ENCODE results near the gene GEMIN2. TPM values are rescaled to one million over a fixed set of nuclear protein-coding genes. Genes with fewer than 3 reads are reported as not detected.
"Not testable (repeated sequence)": the region's sequence is repeated elsewhere in the genome, so short reads cannot be mapped to it uniquely, and the experiment has no call there.

The GEMIN2 gene
- total RNA-seq (10 to 100 TPM; 12.6 to 14.7 TPM), total RNA-seq (8.9 to 12.1 reads per million in 2 donors)

GRCh38 chr14:39114073-39114838 lies at the start of gene GEMIN2:
Gene GEMIN2 (plus strand): TSS chr14:39114323. CDS start chr14:39114339, 16 bp downstream.
- Mint-ChIP-seq H3K4me3 (peak within 1 kb of the TSS; percentile 93), H3K27ac (peak within 1 kb of the TSS; percentile 95), H3K4me1 (peaks cover 11% of the 10 kb centered on the region), H3K27me3 (peaks cover 5% of the 10 kb centered on the region), H3K36me3 (ENCODE audit: low read depth) (no peaks in the 10 kb centered on the region)
- no peaks in the 10 kb centered on the region for H3K9me3 ChIP-seq (ENCODE audit: control insufficient read depth, low read length, poor library complexity, severe bottlenecking)
- DNase-seq, result peak; percentile 85 to 91 (median 89)
- peak; percentile 97 for ATAC-seq

- H3K9me3 ChIP-seq (ENCODE audit: control insufficient read depth, low read length, poor library complexity, severe bottlenecking); H3K27me3 Mint-ChIP-seq; ATAC-seq; H3K27ac Mint-ChIP-seq; H3K4me3 Mint-ChIP-seq; DNase-seq: not testable (repeated sequence)
- H3K36me3 Mint-ChIP-seq (ENCODE audit: low read depth), result peaks cover 23% of the 10 kb centered on the region
- peaks cover 18% of the 10 kb centered on the region for H3K4me1 Mint-ChIP-seq
Measured at GRCh38 chr14:39069169-39069805, 44.8 kb upstream of the GEMIN2 start.

GRCh38 chr14:39069923-39070322 lies 44.2 kb upstream of the GEMIN2 start:
- H3K27me3 Mint-ChIP-seq, result no peaks in the 10 kb centered on the region
- H3K4me1 Mint-ChIP-seq, result peaks cover 18% of the 10 kb centered on the region
- H3K9me3 ChIP-seq (ENCODE audit: control insufficient read depth, low read length, poor library complexity, severe bottlenecking), result no peaks in the 10 kb centered on the region
- no peak for ATAC-seq
- no peak for DNase-seq
- H3K27ac Mint-ChIP-seq, result no peak overlapping the region
- H3K36me3 Mint-ChIP-seq (ENCODE audit: low read depth), result peaks cover 20% of the 10 kb centered on the region
- H3K4me3 Mint-ChIP-seq, result no peak overlapping the region

- Mint-ChIP-seq H3K27ac (peak overlapping the region; percentile 68), H3K4me1 (peaks cover 13% of the 10 kb centered on the region), H3K4me3 (no peak overlapping the region), H3K27me3 (no peaks in the 10 kb centered on the region), H3K36me3 (ENCODE audit: low read depth) (peaks cover 16% of the 10 kb centered on the region)
- H3K9me3 ChIP-seq (ENCODE audit: control insufficient read depth, low read length, poor library complexity, severe bottlenecking), result no peaks in the 10 kb centered on the region
- ATAC-seq (no peak), DNase-seq (no peak)
Measured at GRCh38 chr14:39071096-39071495, 43.0 kb upstream of the GEMIN2 start.

- Mint-ChIP-seq H3K4me1 (peaks cover 12% of the 10 kb centered on the region), H3K36me3 (ENCODE audit: low read depth) (peaks cover 14% of the 10 kb centered on the region), H3K27ac (no peak overlapping the region), H3K4me3 (no peak overlapping the region), H3K27me3 (no peaks in the 10 kb centered on the region)
- ATAC-seq, result no peak
- no peak for DNase-seq
- H3K9me3 ChIP-seq (ENCODE audit: control insufficient read depth, low read length, poor library complexity, severe bottlenecking), result no peaks in the 10 kb centered on the region
Measured at GRCh38 chr14:39080886-39081285, 33.2 kb upstream of the GEMIN2 start.

GRCh38 chr14:39083127-39083526 lies 31.0 kb upstream of the GEMIN2 start:
- Mint-ChIP-seq H3K4me3 (no peak overlapping the region), H3K27ac (peak overlapping the region; percentile 57), H3K27me3 (no peaks in the 10 kb centered on the region), H3K4me1 (peaks cover 14% of the 10 kb centered on the region), H3K36me3 (ENCODE audit: low read depth) (peaks cover 10% of the 10 kb centered on the region)
- DNase-seq (no peak), ATAC-seq (no peak)
- H3K9me3 ChIP-seq (ENCODE audit: control insufficient read depth, low read length, poor library complexity, severe bottlenecking), result no peaks in the 10 kb centered on the region

GRCh38 chr14:39085933-39086332 lies 28.2 kb upstream of the GEMIN2 start:
- Mint-ChIP-seq H3K4me1 (peaks cover 18% of the 10 kb centered on the region), H3K27me3 (no peaks in the 10 kb centered on the region), H3K27ac (no peak overlapping the region), H3K36me3 (ENCODE audit: low read depth) (peaks cover 9% of the 10 kb centered on the region), H3K4me3 (no peak overlapping the region)
- DNase-seq (no peak), ATAC-seq (no peak)
- H3K9me3 ChIP-seq (ENCODE audit: control insufficient read depth, low read length, poor library complexity, severe bottlenecking), result no peaks in the 10 kb centered on the region

- no peaks in the 10 kb centered on the region for H3K27me3 Mint-ChIP-seq
- peak overlapping the region; percentile 41 for H3K27ac Mint-ChIP-seq
- DNase-seq (no peak), ATAC-seq (no peak)
- peaks cover 25% of the 10 kb centered on the region for H3K4me1 Mint-ChIP-seq
- no peaks in the 10 kb centered on the region for H3K9me3 ChIP-seq (ENCODE audit: control insufficient read depth, low read length, poor library complexity, severe bottlenecking)
- H3K4me3 Mint-ChIP-seq, result no peak overlapping the region
- peaks cover 9% of the 10 kb centered on the region for H3K36me3 Mint-ChIP-seq (ENCODE audit: low read depth)
Measured at GRCh38 chr14:39087493-39087892, 26.6 kb upstream of the GEMIN2 start.

- H3K27me3 Mint-ChIP-seq, result no peaks in the 10 kb centered on the region
- H3K4me3 Mint-ChIP-seq, result no peak overlapping the region
- no peaks in the 10 kb centered on the region for H3K9me3 ChIP-seq (ENCODE audit: control insufficient read depth, low read length, poor library complexity, severe bottlenecking)
- no peak for DNase-seq
- H3K36me3 Mint-ChIP-seq (ENCODE audit: low read depth), result peaks cover 14% of the 10 kb centered on the region
- peaks cover 30% of the 10 kb centered on the region for H3K4me1 Mint-ChIP-seq
- H3K27ac Mint-ChIP-seq, result no peak overlapping the region
- no peak for ATAC-seq
Measured at GRCh38 chr14:39090548-39091111, 23.5 kb upstream of the GEMIN2 start.

- ATAC-seq, result no peak
Measured at GRCh38 chr14:39091716-39092115, 22.4 kb upstream of the GEMIN2 start.

GRCh38 chr14:39094515-39094914 lies 19.6 kb upstream of the GEMIN2 start:
- H3K4me1 Mint-ChIP-seq, result peaks cover 33% of the 10 kb centered on the region
- H3K36me3 Mint-ChIP-seq (ENCODE audit: low read depth), result peaks cover 13% of the 10 kb centered on the region
- H3K4me3 Mint-ChIP-seq, result no peak overlapping the region
- no peak for ATAC-seq
- no peaks in the 10 kb centered on the region for H3K27me3 Mint-ChIP-seq
- no peaks in the 10 kb centered on the region for H3K9me3 ChIP-seq (ENCODE audit: control insufficient read depth, low read length, poor library complexity, severe bottlenecking)
- H3K27ac Mint-ChIP-seq, result peak overlapping the region; percentile 90
- no peak for DNase-seq

More at GRCh38 chr14:39091716-39092115, 22.4 kb upstream of the GEMIN2 start:
- H3K27ac Mint-ChIP-seq, result no peak overlapping the region
- H3K36me3 Mint-ChIP-seq (ENCODE audit: low read depth), result peaks cover 14% of the 10 kb centered on the region
- no peak for DNase-seq
- H3K27me3 Mint-ChIP-seq, result no peaks in the 10 kb centered on the region
- H3K9me3 ChIP-seq (ENCODE audit: control insufficient read depth, low read length, poor library complexity, severe bottlenecking), result no peaks in the 10 kb centered on the region
- peaks cover 27% of the 10 kb centered on the region for H3K4me1 Mint-ChIP-seq
- H3K4me3 Mint-ChIP-seq, result no peak overlapping the region

GRCh38 chr14:39097159-39097558 lies 17.0 kb upstream of the GEMIN2 start:
- Mint-ChIP-seq H3K36me3 (ENCODE audit: low read depth) (peaks cover 9% of the 10 kb centered on the region), H3K27ac (peak overlapping the region; percentile 79), H3K27me3 (no peaks in the 10 kb centered on the region), H3K4me3 (no peak overlapping the region), H3K4me1 (peaks cover 35% of the 10 kb centered on the region)
- ATAC-seq (peak; percentile 59), DNase-seq (no peak)
- H3K9me3 ChIP-seq (ENCODE audit: control insufficient read depth, low read length, poor library complexity, severe bottlenecking), result no peaks in the 10 kb centered on the region

- Mint-ChIP-seq H3K27ac (peak overlapping the region; percentile 79), H3K4me1 (peaks cover 41% of the 10 kb centered on the region)
- not testable (repeated sequence) for H3K9me3 ChIP-seq (ENCODE audit: control insufficient read depth, low read length, poor library complexity, severe bottlenecking); ATAC-seq; DNase-seq; H3K27me3 Mint-ChIP-seq; H3K36me3 Mint-ChIP-seq (ENCODE audit: low read depth); H3K4me3 Mint-ChIP-seq
Measured at GRCh38 chr14:39099215-39099614, 14.9 kb upstream of the GEMIN2 start.
